Endothelial cell of umbilical vein (primary cell): ENCODE measurements around the gene OR13A1. TPM values are rescaled to one million over a fixed set of nuclear protein-coding genes. Genes with fewer than 3 reads are reported as not detected.

Experiments used
- BruUV-seq: library from RNA; stranded (reverse); fragments of 400-500 nt; replicated peaks from 2 replicates; lab custom pipeline; 2021; lab: Mats Ljungman, UMichigan
- CTCF ChIA-PET: fragments of 300-600, 350-600 bp; sonication (Branson Sonifier 250); formaldehyde crosslinking; loops from one replicate; lab custom pipeline; 2021; ENCODE audit warnings: antibody characterized with exemption, inconsistent platforms; lab: Charles Lee
- POLR2A ChIA-PET: fragments of 300-600, 350-600 bp; sonication (Branson Sonifier 250); formaldehyde crosslinking; loops from one replicate; lab custom pipeline; 2021; ENCODE audit warnings: antibody characterized with exemption, inconsistent platforms; lab: Charles Lee
- DNase-seq: peaks from one replicate; pipeline ENCODE4 v3.0.0-alpha.2; 2011; ENCODE audit warnings: low read depth, low spot score
- FAIRE-seq: peaks from 2 replicates; lab custom pipeline; 2011; peaks lifted over from hg19 to GRCh38; lab: Jason Lieb, UNC
- H2AFZ ChIP-seq: 2 replicates; pipeline ENCODE4 v1.6.0; 2012; ENCODE audit warnings: low read depth, low read length, control low read depth, inconsistent platforms
- H3K27ac ChIP-seq: 2 replicates; pipeline ENCODE4 v1.5.1; 2011; ENCODE audit warnings: low read depth, mild to moderate bottlenecking, control low read depth, low read length, moderate library complexity; ENCODE audit not compliant: insufficient read depth
- H3K27me3 ChIP-seq, 2 experiments: 2 replicates each; pipeline versions ENCODE4 v1.6.0 to v1.6.1; 2011; ENCODE audit warnings: low read length in 2 of 2, mixed read lengths in 1 of 2; ENCODE audit not compliant: control insufficient read depth in 2 of 2, insufficient read depth in 2 of 2
- H3K36me3 ChIP-seq, 2 experiments: 2 replicates in 1 of 2; 3 replicates in 1 of 2; pipeline ENCODE4 v1.5.1; 2011; ENCODE audit warnings: low read length in 2 of 2, mild to moderate bottlenecking in 1 of 2, moderate library complexity in 1 of 2; ENCODE audit not compliant: control insufficient read depth in 2 of 2, insufficient read depth in 2 of 2; ENCODE audit errors: extremely low read depth in 1 of 2
- H3K4me1 ChIP-seq: 3 replicates; pipeline ENCODE4 v1.5.1; 2011; ENCODE audit warnings: mild to moderate bottlenecking, low read length; ENCODE audit not compliant: control insufficient read depth, insufficient read depth; ENCODE audit errors: extremely low read depth
- H3K4me2 ChIP-seq: 2 replicates; pipeline ENCODE4 v1.6.1; 2011; ENCODE audit warnings: low read length, control low read depth, mixed read lengths; ENCODE audit not compliant: insufficient read depth
- H3K4me3 ChIP-seq, 3 experiments: fragments of 200-600 bp in 1 of 3; sonication (generic), shearing (Covaris generic) in 1 of 3; replicated peaks in 1 of 3; 2 replicates each; pipeline ENCODE4 v1.5.1; 2011 to 2016; ENCODE audit warnings: control low read depth in 3 of 3, low read length in 3 of 3, mild to moderate bottlenecking in 2 of 3, inconsistent platforms in 1 of 3, low read depth in 1 of 3, moderate library complexity in 1 of 3; ENCODE audit not compliant: insufficient read depth in 1 of 3
- H3K79me2 ChIP-seq: 2 replicates; pipeline ENCODE4 v1.6.0; 2012; ENCODE audit warnings: low read length, inconsistent platforms; ENCODE audit not compliant: control insufficient read depth, insufficient read depth
- H3K9ac ChIP-seq: replicated peaks from 2 replicates; pipeline ENCODE3; 2011; ENCODE audit warnings: low read length, control low read depth; ENCODE audit not compliant: insufficient read depth; ENCODE audit errors: extremely low read depth
- H3K9me1 ChIP-seq: replicated peaks from 3 replicates; pipeline ENCODE4 v1.6.0; 2011; ENCODE audit warnings: mild to moderate bottlenecking, low read length; ENCODE audit not compliant: control insufficient read depth, insufficient read depth; ENCODE audit errors: extremely low read depth
- H3K9me3 ChIP-seq: replicated peaks from 2 replicates; pipeline ENCODE4 v1.5.1; 2012; ENCODE audit warnings: low read length, inconsistent platforms; ENCODE audit not compliant: control insufficient read depth, insufficient read depth
- H4K20me1 ChIP-seq: replicated peaks from 2 replicates; pipeline ENCODE3; 2011; ENCODE audit warnings: mild to moderate bottlenecking, low read length; ENCODE audit not compliant: control insufficient read depth, insufficient read depth; ENCODE audit errors: extremely low read depth
- EZH2 ChIP-seq: IDR thresholded peaks from 2 replicates; pipeline ENCODE4 v1.6.1; 2012; ENCODE audit warnings: borderline replicate concordance, low read depth, mild to moderate bottlenecking, moderate library complexity, low read length, inconsistent platforms; ENCODE audit not compliant: severe bottlenecking
- FOS ChIP-seq: IDR thresholded peaks from 2 replicates; pipeline ENCODE4 v1.6.1; 2011; ENCODE audit warnings: mild to moderate bottlenecking, low read length, moderate library complexity, borderline replicate concordance; ENCODE audit not compliant: insufficient read depth
- GATA2 ChIP-seq: IDR thresholded peaks from 2 replicates; pipeline ENCODE4 v1.7.0; 2011; ENCODE audit warnings: low read depth, mild to moderate bottlenecking, moderate library complexity, mixed read lengths, low read length; ENCODE audit not compliant: insufficient read length, insufficient read depth
- JUN ChIP-seq: IDR thresholded peaks from 2 replicates; pipeline ENCODE4 v1.6.1; 2011; ENCODE audit warnings: borderline replicate concordance, low read depth; ENCODE audit not compliant: insufficient read length, insufficient read depth
- MAX ChIP-seq: IDR thresholded peaks from 2 replicates; pipeline ENCODE4 v1.6.1; 2011; ENCODE audit not compliant: insufficient read depth, insufficient read length
- MYC ChIP-seq: IDR thresholded peaks from one replicate; pipeline ENCODE4 v1.6.1; 2011; ENCODE audit warnings: mild to moderate bottlenecking, low read depth, low read length
- POLR2A ChIP-seq: IDR thresholded peaks from 2 replicates; pipeline ENCODE4 v1.6.1; 2012; ENCODE audit warnings: low read depth, mild to moderate bottlenecking, control low read depth, low read length
- POLR2AphosphoS5 ChIP-seq: IDR thresholded peaks from 2 replicates; pipeline ENCODE4 v1.6.1; 2012; ENCODE audit warnings: low read depth, mild to moderate bottlenecking, control low read depth, low read length, moderate library complexity; ENCODE audit not compliant: insufficient read depth
- dilution Hi-C: fragments of 300-500 bp; cut with MboI; formaldehyde crosslinking; loops from one replicate; pipeline ENCODE4 v1.15.0; 2019; ENCODE audit warnings: low sequenced_read_pairs; ENCODE audit not compliant: extremely low pct_ligation_motif_present
- intact Hi-C: fragments of 100-400 bp; cut with micrococcal nuclease; formaldehyde crosslinking; loops from one replicate; pipeline ENCODE4 v1.10.0; 2022
- polyA plus RNA-seq, 4 experiments: library from polyadenylated mRNA; depleted of rRNA in 3 of 4; stranded (reverse) in 3 of 4; unstranded in 1 of 4; fragments of >200 nt; gene quantifications; 2 replicates each; pipeline versions ENCODE4 v1.2.1 to v1.2.3, GENCODE V29; 2011 to 2012; ENCODE audit warnings: missing spikeins in 1 of 4
- total RNA-seq: library from RNA; stranded (reverse); gene quantifications from 2 replicates; pipeline ENCODE4 v1.2.3, GENCODE V29; 2021
- TF ChIP-seq, protein P1 (sequence below), 2 donors: IDR thresholded peaks; 1 replicate in 1 of 2; 2 replicates in 1 of 2; pipeline ENCODE4 v1.5.1; 2011; ENCODE audit warnings: low read length in 2 of 2, mild to moderate bottlenecking in 2 of 2, moderate library complexity in 2 of 2, control low read depth in 1 of 2, inconsistent platforms in 1 of 2, low read depth in 1 of 2; ENCODE audit not compliant: insufficient read depth in 1 of 2; ENCODE audit errors: extremely low read depth in 1 of 2

Gene OR13A1
- total and polyA plus RNA-seq, 2 donors (not counting 3 experiments of a cell fraction or from before 2014, with no cell fraction given), result not detected

DNA sequence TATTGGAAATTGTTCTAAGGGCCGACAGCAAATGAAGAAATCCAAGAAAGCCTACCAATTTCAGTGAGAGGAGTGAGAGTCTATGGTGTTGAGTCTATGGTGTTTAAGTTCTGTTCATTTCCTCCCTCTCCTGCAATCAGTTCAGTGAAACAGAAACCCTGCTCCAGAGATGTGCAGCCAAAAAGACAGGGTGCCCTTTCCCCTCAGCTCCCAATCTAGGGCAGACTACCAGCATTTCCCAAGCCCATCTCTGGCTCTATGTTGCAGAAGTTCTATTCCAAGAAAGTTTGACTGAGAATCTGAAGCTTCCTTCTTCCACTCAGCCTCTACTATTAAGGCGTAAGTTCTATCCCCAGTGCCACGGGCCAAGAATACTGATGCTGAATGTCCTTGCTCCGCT lies 40.1 kb upstream of the OR13A1 start:
- Histone ChIP-seq H2AFZ (no peak overlapping the region), H3K79me2 (no peaks in the 10 kb centered on the region), H3K9ac (no peak overlapping the region), H3K9me1 (no peaks in the 10 kb centered on the region), H3K27me3 (peaks cover 0 to 1% of the 10 kb centered on the region in 2 experiments), H3K36me3 (no peaks in the 10 kb centered on the region), H3K9me3 (no peaks in the 10 kb centered on the region), H3K4me2 (no peak overlapping the region), H3K4me3 (no peak overlapping the region), H4K20me1 (no peaks in the 10 kb centered on the region), H3K4me1 (no peaks in the 10 kb centered on the region), H3K27ac (no peak overlapping the region)
- no peak for FAIRE-seq
- TF ChIP-seq POLR2A (no peak), MAX (no peak), MYC (no peak), FOS (no peak), EZH2 (no peak), POLR2AphosphoS5 (no peak), JUN (no peak), GATA2 (no peak)
- TF ChIP-seq, protein P1, sequence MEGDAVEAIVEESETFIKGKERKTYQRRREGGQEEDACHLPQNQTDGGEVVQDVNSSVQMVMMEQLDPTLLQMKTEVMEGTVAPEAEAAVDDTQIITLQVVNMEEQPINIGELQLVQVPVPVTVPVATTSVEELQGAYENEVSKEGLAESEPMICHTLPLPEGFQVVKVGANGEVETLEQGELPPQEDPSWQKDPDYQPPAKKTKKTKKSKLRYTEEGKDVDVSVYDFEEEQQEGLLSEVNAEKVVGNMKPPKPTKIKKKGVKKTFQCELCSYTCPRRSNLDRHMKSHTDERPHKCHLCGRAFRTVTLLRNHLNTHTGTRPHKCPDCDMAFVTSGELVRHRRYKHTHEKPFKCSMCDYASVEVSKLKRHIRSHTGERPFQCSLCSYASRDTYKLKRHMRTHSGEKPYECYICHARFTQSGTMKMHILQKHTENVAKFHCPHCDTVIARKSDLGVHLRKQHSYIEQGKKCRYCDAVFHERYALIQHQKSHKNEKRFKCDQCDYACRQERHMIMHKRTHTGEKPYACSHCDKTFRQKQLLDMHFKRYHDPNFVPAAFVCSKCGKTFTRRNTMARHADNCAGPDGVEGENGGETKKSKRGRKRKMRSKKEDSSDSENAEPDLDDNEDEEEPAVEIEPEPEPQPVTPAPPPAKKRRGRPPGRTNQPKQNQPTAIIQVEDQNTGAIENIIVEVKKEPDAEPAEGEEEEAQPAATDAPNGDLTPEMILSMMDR (IDR thresholded peaks at IDR 0.05; ENCODE audit: extremely low read depth in 1 of 2, insufficient read depth in 1 of 2, low read depth in 1 of 2, low read length in 2 of 2), result no peak
- dilution Hi-C loops, result no loop called here
- BruUV-seq, result no TSS peak
- POLR2A ChIA-PET, result no interaction called here
- intact Hi-C loops, result no loop called here
- no peak for DNase-seq
- CTCF ChIA-PET, result no interaction called here
